GM20431 (cell line): Measurements from ENCODE around the gene TF.

Experiments
- in situ Hi-C: fragments of 300-500 bp; cut with MseI, MboI; formaldehyde crosslinking; loops from one replicate; pipeline ENCODE4 v1.15.0; 2020; ENCODE audit warnings: low sequenced_read_pairs; ENCODE audit not compliant: unreplicated experiment

TF gene

DNA sequence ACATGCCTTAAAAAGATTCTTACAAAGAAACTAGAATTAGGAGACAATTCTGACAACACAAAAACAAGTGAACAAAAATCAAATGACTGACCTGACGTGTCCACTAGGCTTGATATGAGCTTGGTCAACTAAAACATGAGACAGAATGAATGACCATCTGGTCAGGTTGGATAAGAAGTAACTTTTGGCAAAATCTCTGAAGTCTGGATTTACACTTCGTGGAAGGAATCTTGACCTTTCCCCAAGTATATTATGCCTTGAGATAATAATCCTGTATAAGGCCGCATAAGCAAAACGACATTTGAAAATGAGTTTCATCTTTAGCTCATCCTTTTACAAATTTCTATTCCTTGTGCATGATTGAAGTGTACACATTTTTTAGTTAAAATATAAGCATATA, 1.1 kb upstream of the TF start:
- in situ Hi-C loops = no loop called here

DNA sequence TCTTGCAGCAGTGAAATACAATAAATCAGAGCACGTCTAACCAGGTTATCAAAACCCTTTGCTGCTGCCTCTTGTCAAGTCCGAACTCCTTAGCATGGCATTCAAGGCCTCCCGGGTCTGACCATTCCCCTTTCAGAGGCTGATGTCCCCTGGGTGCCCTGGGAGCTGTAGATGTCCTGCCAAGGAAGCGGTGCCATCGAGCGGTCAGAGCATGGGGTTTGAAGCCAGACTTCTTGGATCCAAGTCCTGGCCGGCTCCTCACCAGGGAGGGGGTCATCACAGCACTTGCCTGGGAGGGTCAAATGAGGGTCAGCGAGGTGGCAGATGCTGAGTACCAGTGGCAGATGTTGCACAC, 496 bp downstream of the TF start:
- in situ Hi-C loops = no loop called here

DNA sequence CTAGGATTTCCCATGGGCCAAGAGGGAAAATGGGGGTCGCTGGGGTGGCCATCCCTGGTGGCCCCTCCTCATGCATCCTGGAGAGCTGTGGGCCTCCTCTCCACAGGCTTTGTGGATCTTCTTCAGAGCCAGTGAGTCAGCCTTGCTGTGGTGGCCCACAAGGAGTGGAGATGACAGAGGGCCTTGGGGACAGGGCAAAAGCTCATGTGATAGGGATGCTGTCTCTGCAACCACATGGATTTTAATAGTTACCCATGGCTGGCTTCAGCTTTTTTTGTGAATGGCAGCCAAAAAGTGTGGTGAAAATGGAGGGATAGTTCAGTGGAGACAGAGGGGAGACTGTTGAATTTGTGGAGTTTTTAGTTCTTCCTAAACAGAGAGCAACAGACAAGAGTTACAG, 1.2 kb downstream of the TF start:
- in situ Hi-C loops = no loop called here

DNA sequence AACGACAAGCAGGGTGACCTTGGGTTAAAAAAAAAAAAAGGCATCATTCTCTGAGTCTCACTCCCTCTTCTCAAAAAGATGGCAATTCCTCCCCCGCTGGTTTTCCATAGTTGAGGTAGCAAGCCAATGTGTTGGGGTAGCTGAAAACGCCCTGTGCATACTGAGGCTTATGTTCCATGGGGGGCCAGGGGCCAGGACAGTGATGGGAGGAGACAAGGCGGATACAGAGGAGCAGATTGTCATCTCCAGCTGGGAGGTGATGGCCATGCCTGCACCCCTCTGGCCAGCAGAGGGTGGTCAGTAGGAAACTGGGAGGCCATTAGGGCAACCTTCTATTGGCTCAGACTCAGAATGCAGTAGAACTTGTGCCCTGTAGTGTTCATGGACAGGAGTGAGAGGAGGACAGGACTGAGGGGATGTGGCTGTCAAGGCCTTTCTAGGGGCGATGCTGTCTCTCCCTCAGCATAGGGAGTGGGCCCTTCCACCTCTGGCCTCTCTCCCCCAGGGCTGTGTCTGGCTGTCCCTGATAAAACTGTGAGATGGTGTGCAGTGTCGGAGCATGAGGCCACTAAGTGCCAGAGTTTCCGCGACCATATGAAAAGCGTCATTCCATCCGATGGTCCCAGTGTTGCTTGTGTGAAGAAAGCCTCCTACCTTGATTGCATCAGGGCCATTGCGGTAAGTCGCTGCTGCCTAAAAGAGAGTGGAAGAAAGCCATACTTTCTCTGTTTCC, 1.9 kb downstream of the TF start:
- in situ Hi-C loops = no loop called here

DNA sequence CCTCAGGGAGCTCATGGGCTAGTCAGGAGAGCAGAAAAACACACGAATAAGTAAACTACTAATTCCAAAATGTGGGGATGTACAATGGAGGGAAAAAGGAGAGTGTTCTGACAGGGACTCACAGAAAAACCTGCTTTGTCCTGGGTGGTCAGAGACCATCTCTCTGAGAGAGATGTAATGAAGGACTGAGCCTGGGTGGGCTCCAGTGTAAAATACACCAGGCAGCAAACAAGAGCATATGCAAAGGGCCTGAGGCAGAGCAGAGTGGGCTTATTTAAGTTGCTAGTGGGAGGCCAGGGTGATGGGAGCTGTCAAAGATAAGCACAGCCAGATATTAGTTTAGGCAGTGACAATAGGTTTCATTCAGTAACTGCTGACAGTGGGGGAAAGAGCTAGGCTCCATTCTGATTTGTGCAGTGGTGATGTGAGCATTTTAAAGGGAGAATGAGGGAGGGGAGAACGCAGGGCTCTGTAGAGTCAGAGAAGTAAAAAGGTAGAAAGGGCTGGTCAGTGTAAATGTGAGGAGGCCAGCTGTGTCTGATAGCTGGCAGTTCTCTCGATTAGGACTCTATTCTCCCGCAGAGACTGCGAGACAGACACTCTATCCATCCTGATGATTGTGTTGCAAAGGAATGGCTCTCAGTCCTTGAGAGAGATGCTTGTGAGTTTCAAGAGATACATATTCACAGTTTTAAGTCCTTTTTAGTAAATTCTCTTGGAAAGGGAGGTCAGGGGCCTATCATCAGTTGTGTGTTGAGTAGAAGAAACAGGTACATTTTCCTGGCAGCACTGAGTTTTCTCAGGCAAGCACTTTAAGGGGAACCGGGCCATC, 3.5 kb downstream of the TF start:
- in situ Hi-C loops = no loop called here

DNA sequence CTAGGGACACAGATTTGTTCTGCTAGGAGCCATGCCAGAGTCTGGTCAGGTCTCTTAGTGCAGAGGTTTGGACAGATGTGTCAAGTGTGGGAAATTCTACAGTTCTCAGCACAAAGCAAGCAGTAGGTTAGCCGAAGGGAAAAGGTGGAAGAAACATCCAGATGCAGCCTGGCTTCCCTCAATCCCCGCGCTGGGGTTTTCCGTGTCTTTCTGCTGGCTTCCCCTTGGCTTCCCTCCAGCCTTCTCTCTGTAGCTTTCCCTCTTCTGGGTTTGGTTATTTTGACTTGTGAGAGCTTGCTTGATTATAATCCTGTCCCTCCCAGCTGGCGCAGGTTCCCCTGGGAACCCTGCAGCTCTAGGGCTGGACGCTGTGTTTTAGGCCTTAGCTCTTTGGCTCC, 4.1 kb downstream of the TF start:
- in situ Hi-C loops = no loop called here

DNA sequence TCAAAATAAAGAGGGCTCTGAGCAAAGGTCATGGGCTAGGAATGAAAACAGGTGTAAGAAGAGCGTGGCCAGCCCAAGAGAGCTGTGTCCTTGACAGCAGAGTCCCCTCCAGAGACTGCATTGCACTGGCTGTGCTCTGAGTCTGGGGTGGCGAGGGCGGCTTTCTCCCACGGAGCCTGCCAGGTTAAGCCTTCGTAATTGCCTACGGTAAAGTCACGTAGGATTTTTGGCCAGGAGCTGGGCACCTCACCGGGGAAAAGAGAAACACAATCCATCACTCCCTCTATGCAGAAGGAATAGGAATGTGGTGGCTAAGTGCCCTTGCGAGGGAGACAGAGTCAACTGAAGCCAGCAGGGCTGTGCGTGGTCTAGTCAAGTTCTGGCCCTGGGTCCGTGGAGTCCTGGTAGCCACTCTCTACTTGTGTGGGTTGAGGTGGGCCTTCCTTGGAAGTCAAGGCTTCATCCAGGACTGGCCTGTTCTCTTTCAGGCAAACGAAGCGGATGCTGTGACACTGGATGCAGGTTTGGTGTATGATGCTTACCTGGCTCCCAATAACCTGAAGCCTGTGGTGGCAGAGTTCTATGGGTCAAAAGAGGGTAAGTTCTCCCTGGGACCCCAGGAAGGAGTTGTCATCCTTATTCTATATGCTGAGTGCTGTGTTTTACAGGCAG, 7.0 kb downstream of the TF start:
- in situ Hi-C loops = no loop called here

DNA sequence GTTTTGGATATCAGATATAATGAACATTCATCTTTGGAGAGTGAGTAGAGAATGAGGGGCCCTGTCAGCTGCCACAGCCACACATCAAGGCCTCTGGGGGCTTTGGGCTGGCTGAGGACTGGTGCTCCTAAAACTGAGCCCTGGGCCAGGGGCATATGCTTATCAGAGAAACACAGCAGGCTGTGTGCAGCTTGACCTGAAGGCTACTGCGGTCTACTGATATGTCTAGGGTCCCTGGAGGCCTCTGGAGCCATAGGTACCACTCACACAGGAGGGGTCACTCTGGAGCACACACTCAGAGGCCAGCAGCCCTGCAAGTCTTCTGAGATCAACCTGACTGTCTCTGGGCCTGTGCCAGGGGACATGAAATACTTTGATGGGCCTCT, 7.6 kb downstream of the TF start:
- in situ Hi-C loops = no loop called here

DNA sequence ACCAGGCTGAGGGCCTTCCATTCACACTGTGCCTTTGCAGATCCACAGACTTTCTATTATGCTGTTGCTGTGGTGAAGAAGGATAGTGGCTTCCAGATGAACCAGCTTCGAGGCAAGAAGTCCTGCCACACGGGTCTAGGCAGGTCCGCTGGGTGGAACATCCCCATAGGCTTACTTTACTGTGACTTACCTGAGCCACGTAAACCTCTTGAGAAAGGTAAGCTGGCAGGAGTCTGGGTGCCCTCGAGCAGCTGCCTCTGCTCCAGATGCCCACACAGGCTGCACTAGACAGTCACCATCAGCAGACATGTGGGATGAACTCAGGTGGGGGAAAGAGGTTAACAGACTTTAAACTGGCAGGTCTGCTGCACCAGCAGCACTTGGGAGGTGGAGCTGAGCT, 8.3 kb downstream of the TF start:
- in situ Hi-C loops = no loop called here

DNA sequence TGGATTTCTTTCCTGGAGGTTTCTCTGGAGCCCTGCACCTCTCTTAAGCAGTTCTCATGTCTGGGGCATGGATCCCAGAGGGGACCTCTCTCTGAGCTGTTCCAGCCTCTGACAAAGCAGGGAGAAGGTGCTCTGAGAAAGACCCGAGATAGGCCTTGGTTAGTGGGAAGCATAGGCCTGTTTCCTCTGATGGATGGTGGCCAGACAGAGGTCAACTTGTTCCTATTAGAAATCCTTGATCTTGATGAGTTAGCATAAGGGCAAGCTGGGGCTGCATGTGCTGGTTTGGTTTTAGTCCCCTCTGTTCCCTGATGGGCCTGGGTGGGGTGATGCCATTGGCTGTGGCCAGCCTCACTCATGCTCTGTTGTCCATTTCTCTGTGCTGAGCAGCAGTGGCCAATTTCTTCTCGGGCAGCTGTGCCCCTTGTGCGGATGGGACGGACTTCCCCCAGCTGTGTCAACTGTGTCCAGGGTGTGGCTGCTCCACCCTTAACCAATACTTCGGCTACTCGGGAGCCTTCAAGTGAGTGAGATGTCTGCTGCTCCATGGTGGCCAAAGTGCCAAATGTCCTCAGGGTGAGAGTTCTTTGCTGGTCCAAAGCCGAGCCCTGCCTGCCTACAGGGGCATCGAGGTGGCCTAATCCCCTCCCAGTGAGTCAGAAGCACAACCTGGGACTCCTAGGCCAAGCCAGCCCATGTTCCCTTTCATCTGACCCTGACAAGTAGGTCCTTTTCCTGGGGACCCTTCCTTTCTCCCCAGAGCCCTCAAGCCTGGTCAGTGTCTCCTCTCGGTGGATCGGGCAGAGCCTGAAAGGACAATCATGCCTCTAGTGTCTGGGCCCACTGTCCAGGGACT, 9.0 kb downstream of the TF start:
- in situ Hi-C loops = no loop called here

DNA sequence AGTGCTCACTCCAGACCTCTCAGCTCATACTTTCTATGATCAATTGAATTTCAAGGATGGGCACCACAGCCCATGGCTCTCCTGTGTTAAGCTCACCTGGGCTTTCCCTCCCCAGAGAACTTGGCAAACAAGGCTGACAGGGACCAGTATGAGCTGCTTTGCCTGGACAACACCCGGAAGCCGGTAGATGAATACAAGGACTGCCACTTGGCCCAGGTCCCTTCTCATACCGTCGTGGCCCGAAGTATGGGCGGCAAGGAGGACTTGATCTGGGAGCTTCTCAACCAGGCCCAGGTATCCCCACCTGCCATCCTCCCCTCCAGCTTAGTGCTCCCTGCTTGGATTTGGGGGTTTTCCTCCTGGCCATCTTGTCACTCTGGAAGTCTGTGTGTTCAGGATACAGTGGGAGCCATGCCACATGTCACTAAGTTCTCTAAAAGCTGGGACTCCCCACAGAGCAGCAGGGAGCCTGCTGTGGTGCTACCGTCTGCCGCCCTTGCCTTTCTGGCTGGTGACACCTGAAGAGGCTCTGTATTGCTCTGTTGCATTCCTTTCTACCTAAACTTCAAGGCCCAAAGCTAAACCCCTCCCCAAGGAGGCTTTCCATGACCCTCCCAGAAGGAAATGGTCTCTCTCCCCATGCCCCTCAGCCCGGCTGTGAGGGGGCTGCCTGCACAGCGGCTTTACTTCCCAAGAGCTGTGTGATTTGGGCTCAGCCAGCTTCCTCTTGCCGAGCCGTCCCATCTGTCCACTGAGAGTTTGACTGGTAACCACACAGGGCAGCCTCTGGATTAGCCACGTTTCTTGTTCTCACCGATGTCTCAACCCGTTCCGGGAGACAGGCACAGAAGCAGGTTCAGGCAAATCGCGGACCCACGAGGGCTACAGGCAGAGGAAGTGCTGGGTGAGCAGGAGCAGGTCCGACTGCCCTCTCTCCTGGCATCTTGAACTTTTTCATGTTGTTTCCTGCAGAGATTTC, 10.8 kb downstream of the TF start:
- in situ Hi-C loops = no loop called here

DNA sequence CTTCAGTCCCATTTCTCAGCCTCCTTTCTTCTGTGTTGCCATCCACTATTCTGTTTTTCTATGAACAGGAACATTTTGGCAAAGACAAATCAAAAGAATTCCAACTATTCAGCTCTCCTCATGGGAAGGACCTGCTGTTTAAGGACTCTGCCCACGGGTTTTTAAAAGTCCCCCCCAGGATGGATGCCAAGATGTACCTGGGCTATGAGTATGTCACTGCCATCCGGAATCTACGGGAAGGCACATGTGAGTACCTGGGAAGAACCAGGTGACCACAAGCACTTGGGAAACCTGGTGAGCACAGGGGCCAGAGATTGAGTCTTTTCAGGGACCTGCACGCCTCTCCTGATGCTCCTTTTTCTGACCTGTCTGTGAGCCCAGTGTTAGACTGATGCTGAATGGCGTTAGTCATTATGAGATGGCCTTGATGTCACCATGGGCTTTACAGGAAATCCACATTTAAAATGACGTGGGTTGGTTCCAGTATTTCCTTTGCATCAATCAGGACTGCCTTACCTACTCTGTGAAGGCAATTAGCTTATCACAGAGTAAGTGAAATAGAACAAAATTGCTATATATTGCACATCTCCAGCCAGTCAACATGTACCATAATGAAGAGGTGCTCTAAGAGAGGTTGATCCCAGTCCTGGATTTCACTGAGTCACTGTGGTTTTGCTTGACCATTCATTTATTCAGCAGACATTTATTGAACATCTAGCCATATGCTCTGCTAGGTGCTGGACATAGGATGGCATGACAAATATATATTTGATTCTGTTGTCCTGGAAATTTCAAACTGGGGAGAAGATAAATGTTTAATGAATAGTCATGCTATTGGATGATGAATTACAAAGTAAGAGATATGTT, 11.7 kb downstream of the TF start:
- in situ Hi-C loops = no loop called here

DNA sequence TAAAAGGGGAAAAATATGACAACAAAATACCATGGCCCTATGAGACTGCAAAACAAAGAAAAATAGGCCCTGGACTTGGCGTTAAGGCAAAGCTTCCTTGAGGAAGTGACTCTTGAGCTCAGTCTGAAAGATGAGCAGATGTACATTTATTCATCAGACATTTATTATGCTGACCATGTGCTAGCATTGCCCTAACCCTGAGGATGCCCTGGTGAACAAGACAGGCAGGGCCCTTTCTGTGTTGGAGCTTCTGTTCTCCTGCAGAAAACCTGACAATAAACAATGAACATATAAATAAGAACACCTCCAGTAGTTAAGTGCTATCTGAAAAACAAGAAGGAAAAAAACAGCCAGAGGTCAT, 12.4 kb downstream of the TF start:
- in situ Hi-C loops = no loop called here

DNA sequence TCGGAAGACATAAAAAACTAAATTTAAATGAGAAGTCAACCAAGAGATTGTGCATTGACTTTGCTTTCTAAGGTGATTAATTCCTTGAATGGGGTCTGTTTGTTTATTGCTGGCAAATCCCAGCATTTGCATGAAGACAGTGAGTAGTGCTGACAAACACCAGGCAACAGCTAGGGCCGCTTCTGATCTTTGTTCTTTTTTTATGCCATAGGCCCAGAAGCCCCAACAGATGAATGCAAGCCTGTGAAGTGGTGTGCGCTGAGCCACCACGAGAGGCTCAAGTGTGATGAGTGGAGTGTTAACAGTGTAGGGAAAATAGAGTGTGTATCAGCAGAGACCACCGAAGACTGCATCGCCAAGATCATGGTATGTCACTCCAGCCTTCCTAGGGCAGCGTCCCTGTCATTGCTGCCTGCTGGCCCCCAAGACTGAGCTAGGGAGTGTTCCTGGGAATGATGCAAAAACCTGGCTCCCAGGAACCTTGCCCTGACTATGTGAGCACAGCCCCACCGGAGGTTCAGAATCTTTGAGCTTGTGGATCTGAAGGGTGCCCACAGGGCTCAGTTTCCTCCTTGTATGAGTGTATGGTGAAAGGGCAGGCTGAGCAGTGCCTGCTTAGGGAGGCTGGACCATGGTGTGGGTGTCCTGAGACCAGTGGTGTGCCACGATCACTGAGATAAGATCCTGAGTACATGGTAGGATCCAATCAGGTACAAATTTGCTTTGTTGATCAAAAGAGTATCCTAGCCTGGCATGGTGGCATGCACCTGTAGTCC, 13.0 kb downstream of the TF start:
- in situ Hi-C loops = no loop called here

DNA sequence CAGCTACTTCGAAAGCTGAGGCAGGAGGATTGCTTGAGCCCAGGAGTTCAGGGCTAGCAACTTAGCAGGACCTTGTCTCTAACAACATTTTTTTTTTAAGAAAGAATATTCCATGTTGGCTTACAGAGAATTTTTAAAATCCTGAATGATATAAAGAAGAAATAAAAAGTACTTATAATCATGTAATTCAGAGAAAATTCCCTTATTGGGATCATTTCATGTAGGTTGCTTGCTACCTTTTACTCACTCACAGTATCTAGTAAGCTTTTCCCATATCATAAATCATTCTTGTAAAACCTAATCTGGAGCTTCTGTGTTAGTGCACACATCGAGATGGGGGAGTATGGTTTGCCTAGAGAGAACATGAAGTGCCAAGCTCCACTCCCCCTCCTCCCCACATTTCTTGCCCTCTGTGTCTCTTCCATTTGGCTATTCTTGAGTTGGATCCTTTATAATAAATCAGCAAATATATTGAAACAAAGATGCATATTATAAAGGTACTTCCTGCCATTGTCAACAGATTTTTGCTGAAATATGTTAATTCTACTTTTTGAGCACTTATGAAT, 13.6 kb downstream of the TF start:
- in situ Hi-C loops = no loop called here

DNA sequence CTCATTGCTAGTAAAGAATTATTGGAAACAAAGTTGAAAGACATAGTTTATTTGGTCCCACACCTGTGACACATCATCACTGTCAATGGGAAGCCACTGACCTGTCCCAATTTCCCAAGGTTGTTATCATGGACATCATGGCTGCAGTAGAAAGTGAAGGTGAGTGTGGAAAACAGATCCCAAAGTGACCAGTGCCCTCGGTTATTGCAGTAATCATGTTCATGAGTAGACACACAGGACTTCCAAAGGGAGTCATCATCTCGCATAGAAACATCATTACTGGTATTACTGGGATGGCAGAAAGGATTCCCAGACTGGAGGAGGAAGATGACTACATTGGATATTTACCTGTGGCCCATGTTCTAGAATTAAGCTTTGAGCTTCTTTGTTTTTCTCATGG, 14.7 kb downstream of the TF start:
- in situ Hi-C loops = no loop called here
